SU-DHL-6 (cell line): Measurements from ENCODE around the gene RNF111.

Source experiments
- H2AFZ ChIP-seq: fragments of 200-600 bp; sonication (generic); 2 replicates; pipeline ENCODE4 v1.6.1; 2014; ENCODE audit warnings: low read depth, mild to moderate bottlenecking, moderate library complexity, mixed read lengths, antibody characterized with exemption, low read length; ENCODE audit not compliant: severe bottlenecking
- H3F3A ChIP-seq: fragments of 200-600 bp; shearing (Covaris generic); 2 replicates; pipeline ENCODE4 v1.6.0; 2016; ENCODE audit warnings: antibody characterized with exemption, mild to moderate bottlenecking; ENCODE audit not compliant: insufficient read depth
- H3K27ac ChIP-seq: fragments of 200-600 bp; sonication (generic); 2 replicates; pipeline ENCODE4 v1.5.1; 2016; ENCODE audit warnings: low read depth, mild to moderate bottlenecking, low read length, moderate library complexity, mixed read lengths
- H3K27me3 ChIP-seq: fragments of 200-600 bp; sonication (generic), shearing (Covaris generic); 2 replicates; pipeline ENCODE4 v1.6.0; 2014; ENCODE audit warnings: mild to moderate bottlenecking, low read length
- H3K36me3 ChIP-seq: fragments of 200-600 bp; sonication (generic); 2 replicates; pipeline ENCODE4 v1.6.1; 2014; ENCODE audit warnings: mild to moderate bottlenecking, low read length, mixed read lengths
- H3K4me2 ChIP-seq: fragments of 300-600, 200-600 bp; shearing (Covaris generic), sonication (generic); 2 replicates; pipeline ENCODE4 v1.6.0; 2014; ENCODE audit warnings: low read length, low read depth, mild to moderate bottlenecking; ENCODE audit not compliant: poor library complexity, severe bottlenecking
- H3K4me3 ChIP-seq: fragments of 200-600 bp; sonication (generic); 2 replicates; pipeline ENCODE4 v1.5.1; 2014; ENCODE audit warnings: antibody characterized with exemption, low read length, mild to moderate bottlenecking, mixed read lengths; ENCODE audit not compliant: insufficient read depth, poor library complexity, severe bottlenecking
- H3K79me2 ChIP-seq: fragments of 200-600 bp; sonication (generic); 2 replicates; pipeline ENCODE4 v1.6.1; 2014; ENCODE audit warnings: mild to moderate bottlenecking, low read length, moderate library complexity; ENCODE audit not compliant: insufficient read depth
- H3K9ac ChIP-seq: fragments of 200-600 bp; sonication (generic); 2 replicates; pipeline ENCODE4 v1.7.0; 2014; ENCODE audit warnings: mild to moderate bottlenecking, low read length
- H3K9me2 ChIP-seq: fragments of 200-600 bp; sonication (generic); replicated peaks from 2 replicates; pipeline ENCODE4 v1.6.1; 2014; ENCODE audit warnings: low read length; ENCODE audit not compliant: insufficient read depth
- H3K9me3 ChIP-seq: fragments of 200-600 bp; sonication (generic); 2 replicates; pipeline ENCODE4 v1.6.1; 2014; ENCODE audit warnings: low read length, mixed read lengths; ENCODE audit not compliant: insufficient read depth
- H4K20me1 ChIP-seq: fragments of 200-600 bp; sonication (generic); 2 replicates; pipeline ENCODE4 v1.6.1; 2014; ENCODE audit warnings: low read depth, mild to moderate bottlenecking, antibody characterized with exemption, low read length, moderate library complexity, mixed read lengths
- CTCF ChIP-seq: fragments of 200-600 bp; sonication (generic); IDR thresholded peaks from one replicate; pipeline ENCODE4 v1.5.1; 2017; ENCODE audit warnings: antibody characterized with exemption, mild to moderate bottlenecking, low read length, moderate library complexity; ENCODE audit not compliant: insufficient read depth, poor library complexity, severe bottlenecking
- EZH2phosphoT487 ChIP-seq: fragments of 200-600 bp; sonication (generic), shearing (Covaris generic); conservative IDR thresholded peaks from 2 replicates; pipeline ENCODE4 v1.6.1; 2018; ENCODE audit warnings: mild to moderate bottlenecking, antibody characterized with exemption, low read length, moderate library complexity, mixed read lengths

Gene RNF111

GRCh38 chr15:59053482-59053881, 66.0 kb downstream of the RNF111 start:
- Histone ChIP-seq H3K9ac (no peak overlapping the region), H4K20me1 (no peaks in the 10 kb centered on the region), H3K27ac (no peak overlapping the region), H3K36me3 (peaks cover 44% of the 10 kb centered on the region; the same call in 1 of the 2 replicates), H3K4me3 (no peak overlapping the region), H2AFZ (no peak overlapping the region), H3F3A (peaks cover 6% of the 10 kb centered on the region; the same call in 1 of the 2 replicates), H3K9me2 (no peaks in the 10 kb centered on the region), H3K27me3 (no peaks in the 10 kb centered on the region), H3K9me3 (no peaks in the 10 kb centered on the region), H3K79me2 (peaks cover 5% of the 10 kb centered on the region; the same call in 1 of the 2 replicates), H3K4me2 (no peak overlapping the region)
- TF ChIP-seq CTCF (no peak), EZH2phosphoT487 (no peak)

GRCh38 chr15:59059076-59059597, 71.7 kb downstream of the RNF111 start:
- Histone ChIP-seq H3K27ac (no peak overlapping the region), H3K79me2 (0 out of 2 replicates have a peak, but pooled peaks cover 4% of the 10 kb centered on the region), H3K27me3 (no peaks in the 10 kb centered on the region), H3K9me2 (no peaks in the 10 kb centered on the region), H3K9me3 (no peaks in the 10 kb centered on the region), H4K20me1 (no peaks in the 10 kb centered on the region), H2AFZ (no peak overlapping the region), H3K4me3 (no peak overlapping the region), H3F3A (peaks cover 6% of the 10 kb centered on the region; the same call in 1 of the 2 replicates), H3K36me3 (peaks cover 49% of the 10 kb centered on the region), H3K9ac (no peak overlapping the region), H3K4me2 (no peak overlapping the region)
- TF ChIP-seq EZH2phosphoT487 (no peak), CTCF (no peak)

GRCh38 chr15:59060348-59060747, 72.9 kb downstream of the RNF111 start:
- H3K79me2 ChIP-seq = no peaks in the 10 kb centered on the region
- TF ChIP-seq EZH2phosphoT487 (no peak), CTCF (no peak)
- H3K36me3 ChIP-seq = peaks cover 45% of the 10 kb centered on the region

More at GRCh38 chr15:59060348-59060747, 72.9 kb downstream of the RNF111 start:
- H2AFZ ChIP-seq = no peak overlapping the region
- no peaks in the 10 kb centered on the region for H3K9me3 ChIP-seq
- H3K9ac ChIP-seq = no peak overlapping the region
- H3K27me3 ChIP-seq = no peaks in the 10 kb centered on the region
- no peak overlapping the region for H3K4me3 ChIP-seq
- H3K4me2 ChIP-seq = no peak overlapping the region
- peaks cover 5% of the 10 kb centered on the region; the same call in 1 of the 2 replicates for H3F3A ChIP-seq
- H4K20me1 ChIP-seq = no peaks in the 10 kb centered on the region
- no peak overlapping the region for H3K27ac ChIP-seq
- H3K9me2 ChIP-seq = no peaks in the 10 kb centered on the region
